ENCODE results near the gene NBPF20.
"Not testable (repeated sequence)": the region's sequence is repeated elsewhere in the genome, so short reads cannot be mapped to it uniquely, and the experiment has no call there.

Gene NBPF20

DNA sequence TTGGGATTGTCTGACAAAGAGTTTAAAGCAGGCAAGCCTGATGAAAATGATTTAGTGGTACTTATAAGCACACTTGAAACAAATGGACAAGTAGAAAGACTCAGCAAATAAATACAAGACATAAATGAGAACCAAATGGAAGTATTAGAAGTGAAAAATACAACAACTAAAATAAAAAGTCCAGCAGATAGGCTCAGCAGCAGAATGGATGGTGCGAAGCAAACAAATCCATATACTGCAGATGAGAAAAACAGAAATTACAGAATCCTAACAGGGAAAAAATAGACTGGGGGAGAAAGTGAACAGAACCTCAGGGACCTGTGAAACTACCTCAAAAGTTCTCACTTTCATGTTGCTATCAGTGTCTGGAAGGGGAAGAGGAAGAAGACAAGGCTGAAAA lies 3.9 kb upstream of the NBPF20 start:
- DNase-seq: not testable (repeated sequence)

DNA sequence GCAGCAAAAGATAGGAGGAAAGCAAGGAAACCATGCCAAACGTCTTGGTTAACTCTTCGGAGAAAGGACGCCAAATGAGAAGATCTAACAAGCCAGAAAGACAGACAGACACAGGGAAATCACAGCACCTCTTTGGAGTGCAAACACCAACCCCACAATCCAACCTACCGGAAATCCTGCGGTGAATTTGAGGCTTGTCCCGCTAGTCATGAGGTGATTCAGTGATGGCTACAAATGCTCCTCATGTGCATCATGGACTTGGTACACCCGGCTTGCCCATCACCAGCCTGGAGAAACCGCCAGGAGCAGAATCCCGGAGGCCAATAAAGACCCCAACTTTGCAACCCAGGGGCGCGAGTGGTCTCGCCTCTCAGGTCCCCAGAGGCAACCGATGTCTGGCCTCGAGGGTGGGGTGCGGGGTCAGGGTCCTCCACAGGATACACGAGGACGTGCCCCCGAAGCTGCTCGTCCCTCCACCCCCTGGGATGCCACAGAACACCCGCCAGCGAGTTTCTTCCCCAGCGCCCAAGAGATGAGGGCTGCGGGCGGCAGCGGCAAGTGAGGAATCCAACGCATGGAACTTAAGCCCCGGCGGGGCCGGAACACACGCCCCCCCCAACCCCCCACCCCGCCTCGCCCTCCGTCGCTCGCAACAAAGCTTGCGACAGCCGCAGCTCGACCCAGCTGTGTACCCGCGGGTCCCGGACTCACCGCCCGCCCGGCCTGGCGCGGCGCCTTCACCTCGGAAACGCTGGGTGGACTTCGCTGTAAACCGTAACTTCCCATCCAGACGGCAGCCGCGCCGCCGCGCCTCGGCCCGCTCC lies 579 bp downstream of the NBPF20 start:
- DNase-seq: not testable (repeated sequence)

DNA sequence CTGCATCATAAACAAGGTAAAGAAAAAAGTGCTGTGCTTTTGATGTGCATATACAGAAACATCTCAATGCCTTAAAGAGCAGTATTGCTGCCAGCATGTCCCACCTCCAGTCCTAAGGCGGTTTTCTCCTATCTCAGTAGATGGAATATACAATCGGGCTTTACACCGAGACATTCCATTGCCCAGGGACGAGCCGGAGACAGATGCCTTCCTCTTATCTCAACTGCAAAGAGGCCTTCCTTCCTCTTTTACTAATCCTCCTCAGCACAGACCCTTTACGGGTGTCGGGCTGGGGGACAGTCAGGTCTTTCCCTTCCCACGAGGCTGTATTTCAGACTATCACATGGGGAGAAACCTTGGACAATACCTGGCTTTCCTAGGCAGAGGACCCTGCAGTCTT lies 10.3 kb downstream of the NBPF20 start:
- not testable (repeated sequence) for DNase-seq

DNA sequence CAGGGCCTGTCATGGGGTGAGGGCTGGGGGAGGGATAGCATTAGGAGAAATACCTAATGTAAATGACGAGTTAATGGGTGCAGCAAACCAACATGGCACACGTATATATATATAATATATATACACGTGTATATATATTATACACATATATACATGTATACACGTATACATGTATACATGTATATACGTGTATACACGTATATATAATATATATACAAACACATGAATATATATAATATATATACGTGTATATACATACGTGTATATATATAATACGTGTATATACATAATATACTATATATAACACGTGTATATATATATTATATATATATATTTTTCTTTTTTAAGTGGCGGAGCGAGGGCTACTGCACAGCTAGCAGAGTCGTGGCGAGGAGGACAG lies 18.1 kb downstream of the NBPF20 start:
- DNase-seq: not testable (repeated sequence)

DNA sequence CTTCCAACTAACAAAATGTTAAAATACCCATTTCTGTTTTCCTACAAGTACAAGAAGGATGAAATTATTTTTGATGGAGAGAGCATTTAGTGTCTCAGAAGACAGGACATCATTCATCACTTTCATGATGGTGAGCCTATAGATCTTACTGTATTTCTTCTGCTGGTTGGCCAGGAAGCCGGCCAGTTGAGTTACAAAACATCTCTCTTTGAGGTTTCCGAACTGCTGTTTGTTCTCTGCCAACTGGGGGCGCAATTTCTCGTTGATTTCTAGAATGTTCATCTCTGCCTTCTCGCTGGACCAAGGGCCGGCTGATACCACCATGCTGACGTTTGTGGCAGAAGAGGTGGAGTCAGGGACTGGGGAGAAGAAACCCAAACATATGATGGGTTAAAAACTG lies 20.5 kb downstream of the NBPF20 start:
- DNase-seq: not testable (repeated sequence)

DNA sequence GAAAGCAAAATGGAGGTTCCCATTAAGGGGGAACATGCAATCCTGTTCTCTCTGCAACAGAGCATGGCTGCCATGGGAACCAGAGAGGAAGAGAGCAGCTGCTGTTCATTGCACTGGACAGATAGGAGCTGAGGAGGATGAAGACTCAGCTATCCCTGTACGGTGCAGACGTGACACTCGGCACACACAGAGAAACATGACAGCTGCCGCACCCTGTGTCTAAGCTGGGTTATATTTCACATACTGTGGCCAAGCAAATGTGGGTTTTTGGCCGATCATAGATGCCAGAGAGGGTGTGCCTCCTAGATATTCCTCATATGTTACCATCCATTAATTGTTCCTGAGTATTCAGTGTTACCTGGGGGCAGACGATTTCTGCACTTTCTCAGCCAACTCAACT lies 24.7 kb downstream of the NBPF20 start:
- DNase-seq: not testable (repeated sequence)

All from stimulated activated CD4-positive, alpha-beta T cell treated with anti-CD3 and anti-CD28 coated beads, Interleukin-12 subunit alpha, Interleukin-12 subunit beta, amount 100 ng/mL, for 4 hours (primary cell).